GM21528 (cell line): ENCODE data around the gene DSG4.
"Not testable (repeated sequence)": the region's sequence is repeated elsewhere in the genome, so short reads cannot be mapped to it uniquely, and the experiment has no call there.

ENCODE experiments used
- ATAC-seq: cut with Tn5 transposase; IDR thresholded peaks from one replicate; pipeline ENCODE4 v1.9.1; 2021; ENCODE audit warnings: mild to moderate bottlenecking, moderate library complexity; ENCODE audit not compliant: unreplicated experiment, low FRiP score

The DSG4 gene, protein sequence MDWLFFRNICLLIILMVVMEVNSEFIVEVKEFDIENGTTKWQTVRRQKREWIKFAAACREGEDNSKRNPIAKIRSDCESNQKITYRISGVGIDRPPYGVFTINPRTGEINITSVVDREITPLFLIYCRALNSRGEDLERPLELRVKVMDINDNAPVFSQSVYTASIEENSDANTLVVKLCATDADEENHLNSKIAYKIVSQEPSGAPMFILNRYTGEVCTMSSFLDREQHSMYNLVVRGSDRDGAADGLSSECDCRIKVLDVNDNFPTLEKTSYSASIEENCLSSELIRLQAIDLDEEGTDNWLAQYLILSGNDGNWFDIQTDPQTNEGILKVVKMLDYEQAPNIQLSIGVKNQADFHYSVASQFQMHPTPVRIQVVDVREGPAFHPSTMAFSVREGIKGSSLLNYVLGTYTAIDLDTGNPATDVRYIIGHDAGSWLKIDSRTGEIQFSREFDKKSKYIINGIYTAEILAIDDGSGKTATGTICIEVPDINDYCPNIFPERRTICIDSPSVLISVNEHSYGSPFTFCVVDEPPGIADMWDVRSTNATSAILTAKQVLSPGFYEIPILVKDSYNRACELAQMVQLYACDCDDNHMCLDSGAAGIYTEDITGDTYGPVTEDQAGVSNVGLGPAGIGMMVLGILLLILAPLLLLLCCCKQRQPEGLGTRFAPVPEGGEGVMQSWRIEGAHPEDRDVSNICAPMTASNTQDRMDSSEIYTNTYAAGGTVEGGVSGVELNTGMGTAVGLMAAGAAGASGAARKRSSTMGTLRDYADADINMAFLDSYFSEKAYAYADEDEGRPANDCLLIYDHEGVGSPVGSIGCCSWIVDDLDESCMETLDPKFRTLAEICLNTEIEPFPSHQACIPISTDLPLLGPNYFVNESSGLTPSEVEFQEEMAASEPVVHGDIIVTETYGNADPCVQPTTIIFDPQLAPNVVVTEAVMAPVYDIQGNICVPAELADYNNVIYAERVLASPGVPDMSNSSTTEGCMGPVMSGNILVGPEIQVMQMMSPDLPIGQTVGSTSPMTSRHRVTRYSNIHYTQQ

DNA sequence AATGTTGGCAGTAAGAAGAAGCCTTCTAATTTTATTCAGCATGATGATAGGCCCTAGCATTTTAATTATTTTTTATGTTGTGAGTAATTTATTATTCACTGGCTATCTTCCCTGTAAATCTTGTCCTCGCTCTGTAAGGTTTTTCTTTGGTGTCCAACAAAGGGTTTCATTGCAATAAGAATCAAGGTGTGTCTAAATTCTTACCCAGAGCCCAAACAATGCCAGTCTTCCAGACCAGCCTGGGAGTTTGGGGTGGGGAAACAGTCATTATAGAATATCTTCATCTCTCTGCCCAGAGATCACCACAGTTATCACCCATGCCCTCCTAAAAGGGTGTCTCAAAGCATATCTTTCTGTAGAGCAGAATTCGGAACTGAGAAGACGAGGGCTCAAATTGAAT lies at the start of gene DSG4:
DSG4 (plus strand) TSS at position 301 of the 400 bp plus-strand sequence. CDS start 135 bp downstream, outside the sequence.
- ATAC-seq = no peak

DNA sequence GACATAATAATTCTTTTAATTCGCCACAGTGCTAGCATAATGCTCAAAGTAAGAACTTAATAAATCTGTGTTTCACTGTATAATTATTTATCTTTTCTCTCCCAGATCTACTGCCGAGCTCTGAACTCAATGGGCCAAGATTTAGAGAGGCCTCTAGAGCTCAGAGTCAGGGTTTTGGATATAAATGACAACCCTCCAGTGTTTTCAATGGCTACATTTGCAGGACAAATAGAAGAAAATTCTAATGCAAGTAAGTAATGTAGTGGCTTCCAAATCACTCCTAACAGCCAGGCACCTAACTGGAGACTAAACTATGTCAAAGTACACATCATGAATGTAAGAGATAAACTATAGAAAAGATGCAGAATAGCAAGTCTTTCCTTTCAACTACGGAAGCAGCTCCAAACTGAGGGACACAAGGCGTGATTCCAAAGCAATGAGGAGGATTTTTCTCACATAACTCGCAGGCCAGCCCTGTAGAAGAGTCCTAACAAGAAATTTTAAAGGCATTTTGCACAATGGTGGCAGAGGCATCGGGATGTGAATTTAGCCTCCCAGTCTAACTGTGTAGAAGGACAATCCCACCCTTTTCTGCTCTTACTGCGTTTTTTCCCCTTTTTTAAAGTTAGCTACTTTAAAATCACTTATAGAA lies 46.7 kb upstream of the DSG4 start:
- no peak for ATAC-seq

DNA sequence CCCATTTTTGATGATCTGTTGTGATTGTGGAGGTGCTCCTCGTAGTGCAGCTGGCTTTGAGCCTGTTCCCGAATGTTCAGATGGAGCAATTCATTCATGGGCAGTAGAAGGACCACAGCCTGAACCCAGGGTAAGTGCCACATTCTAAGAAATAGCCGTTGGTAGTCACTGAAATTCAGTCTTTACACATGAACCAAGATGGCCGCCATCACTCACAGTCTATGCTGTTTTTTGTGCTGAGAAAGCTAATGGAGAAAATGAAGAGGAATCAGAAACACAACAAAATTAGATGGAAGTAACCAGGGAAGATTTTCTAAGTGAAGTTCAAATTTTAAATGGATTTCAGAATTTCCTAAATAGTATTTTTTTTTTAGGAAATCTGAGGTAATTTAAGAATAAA lies 33.1 kb upstream of the DSG4 start:
- no peak for ATAC-seq

DNA sequence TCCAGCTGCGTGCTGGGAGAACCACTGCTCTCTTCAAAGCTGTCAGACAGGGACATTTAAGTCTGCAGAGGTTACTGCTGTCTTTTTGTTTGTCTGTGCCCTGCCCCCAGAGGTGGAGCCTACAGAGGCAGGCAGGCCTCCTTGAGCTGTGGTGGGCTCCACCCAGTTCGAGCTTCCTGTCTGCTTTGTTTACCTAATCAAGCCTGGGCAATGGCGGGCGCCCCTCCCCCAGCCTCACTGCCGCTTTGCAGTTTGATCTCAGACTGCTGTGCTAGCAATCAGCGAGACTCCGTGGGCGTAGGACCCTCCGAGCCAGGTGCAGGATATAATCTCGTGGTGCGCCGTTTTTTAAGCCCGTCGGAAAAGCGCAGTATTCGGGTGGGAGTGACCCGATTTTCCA lies 23.2 kb upstream of the DSG4 start:
- ATAC-seq = not testable (repeated sequence)

DNA sequence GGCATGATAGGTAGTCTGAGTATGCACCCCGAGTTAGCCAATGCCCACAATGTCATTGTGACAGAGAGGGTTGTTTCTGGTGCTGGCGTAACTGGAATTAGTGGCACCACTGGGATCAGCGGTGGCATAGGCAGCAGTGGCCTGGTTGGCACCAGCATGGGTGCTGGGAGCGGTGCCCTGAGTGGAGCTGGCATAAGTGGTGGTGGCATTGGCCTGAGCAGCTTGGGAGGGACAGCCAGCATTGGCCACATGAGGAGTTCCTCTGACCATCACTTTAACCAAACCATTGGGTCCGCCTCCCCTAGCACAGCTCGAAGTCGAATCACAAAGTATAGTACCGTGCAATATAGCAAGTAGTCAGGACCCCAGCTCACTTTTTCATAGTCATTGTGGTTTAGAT lies 21.6 kb upstream of the DSG4 start:
- no peak for ATAC-seq

DNA sequence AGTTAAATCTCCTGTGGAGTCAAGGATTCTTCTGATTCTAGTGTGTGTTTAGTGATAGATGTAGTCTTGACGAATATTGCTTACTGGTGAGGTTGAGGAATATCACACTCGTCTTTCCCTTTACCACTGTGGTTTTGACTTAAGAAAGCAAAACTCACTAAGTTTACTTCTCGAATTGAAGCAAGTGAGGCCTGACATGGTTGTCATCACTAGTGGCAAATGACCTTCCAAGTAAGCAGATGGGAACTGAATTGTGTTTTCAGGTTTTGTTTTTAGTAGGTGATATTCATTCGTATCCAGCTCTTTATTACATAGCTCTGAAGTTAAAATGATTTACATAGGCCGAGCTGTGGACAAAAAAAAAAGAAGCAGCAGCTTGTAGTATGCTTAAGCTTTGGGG lies 20.6 kb upstream of the DSG4 start:
- no peak for ATAC-seq

DNA sequence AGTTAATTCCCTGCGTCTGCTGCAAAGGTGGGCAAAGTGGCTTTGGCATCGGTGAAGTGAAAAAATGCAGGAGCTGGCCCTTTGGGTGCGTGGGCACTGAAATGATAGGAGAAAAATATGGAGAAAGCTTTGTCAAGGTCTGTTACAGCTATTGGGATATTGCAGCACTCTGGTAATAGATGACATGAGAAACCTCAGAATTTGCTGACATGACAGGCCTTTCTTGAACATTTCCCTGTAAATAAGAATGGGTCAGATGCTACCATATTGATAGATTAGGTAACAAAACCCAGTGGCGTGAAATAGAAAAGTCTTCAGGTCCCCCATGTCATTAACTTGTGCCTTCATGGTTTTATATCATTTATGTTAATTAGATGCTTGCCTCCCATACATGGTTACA lies 12.4 kb upstream of the DSG4 start:
- ATAC-seq = no peak

DNA sequence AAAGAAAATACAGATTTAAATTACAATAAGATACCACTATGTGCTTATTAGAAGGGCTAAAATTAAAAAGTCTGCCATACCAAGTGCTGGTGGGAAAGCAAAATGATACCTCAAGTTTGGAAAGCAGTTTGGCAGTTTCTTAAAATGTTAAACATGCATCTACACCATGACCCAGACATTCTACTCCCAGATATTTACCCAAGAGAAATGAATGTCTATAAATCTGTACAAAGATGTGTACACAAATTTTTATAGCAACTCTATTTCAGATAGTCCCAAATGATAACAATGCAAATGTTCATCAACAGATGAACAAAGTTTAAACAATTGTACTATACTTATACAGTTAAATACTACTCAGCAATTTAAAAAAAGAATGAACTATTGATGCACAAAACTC lies 7.1 kb upstream of the DSG4 start:
- ATAC-seq = no peak

DNA sequence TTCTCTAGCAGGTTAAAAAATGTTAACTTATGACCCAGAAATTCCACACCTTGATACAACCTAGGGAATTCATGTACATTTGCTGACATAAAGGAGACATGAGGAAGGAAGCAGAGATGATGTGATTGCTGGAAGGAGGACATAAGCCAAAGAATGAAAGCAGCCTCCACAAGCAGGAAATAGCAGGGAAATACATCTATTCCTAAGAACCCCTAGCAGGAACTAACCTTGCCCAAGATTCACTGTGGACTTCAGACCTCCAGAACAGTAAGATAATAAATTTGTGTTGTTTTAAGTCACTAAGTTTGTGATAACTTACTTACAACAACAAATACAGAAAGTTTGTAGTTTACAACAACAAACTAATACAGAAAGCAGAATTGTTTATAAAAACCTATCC lies 4.6 kb upstream of the DSG4 start:
- no peak for ATAC-seq

DNA sequence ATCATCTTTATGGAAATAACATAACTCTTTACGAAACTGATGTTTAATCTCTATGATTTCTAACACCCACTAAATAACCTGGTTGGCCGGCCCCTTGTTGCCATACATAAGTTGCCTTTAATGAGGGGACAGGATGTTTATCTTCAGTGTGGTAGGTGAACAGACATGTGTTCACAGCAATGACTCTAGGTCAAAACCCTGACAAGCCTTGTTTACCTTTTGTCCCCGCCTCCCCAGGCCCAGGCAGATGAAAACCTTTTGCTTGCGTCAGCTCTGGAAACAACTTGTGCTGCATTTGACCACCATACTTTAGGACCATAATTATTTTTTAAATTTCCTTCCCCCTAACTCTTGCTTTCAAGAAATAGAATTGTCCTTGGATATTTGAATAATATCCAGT lies 2.9 kb upstream of the DSG4 start:
- no peak for ATAC-seq

DNA sequence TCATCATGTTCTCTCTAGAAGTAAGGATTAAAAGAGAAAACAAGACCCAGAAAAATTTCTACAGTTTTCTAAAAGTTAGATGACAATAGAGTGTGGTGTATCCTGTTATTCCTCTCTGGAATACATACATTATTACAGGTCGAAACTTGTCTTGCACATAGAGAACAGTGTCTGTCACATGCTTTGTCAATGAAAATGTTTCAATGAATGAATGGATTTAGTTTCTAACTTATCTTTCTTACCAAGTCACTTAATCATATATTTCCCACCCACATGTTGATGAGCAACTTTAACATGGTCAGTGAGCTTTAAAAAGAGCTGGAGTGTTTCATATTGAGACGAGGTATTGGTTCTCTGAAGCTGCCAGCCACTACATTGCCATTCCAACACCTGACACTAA lies 4.3 kb downstream of the DSG4 start:
- ATAC-seq = no peak

DNA sequence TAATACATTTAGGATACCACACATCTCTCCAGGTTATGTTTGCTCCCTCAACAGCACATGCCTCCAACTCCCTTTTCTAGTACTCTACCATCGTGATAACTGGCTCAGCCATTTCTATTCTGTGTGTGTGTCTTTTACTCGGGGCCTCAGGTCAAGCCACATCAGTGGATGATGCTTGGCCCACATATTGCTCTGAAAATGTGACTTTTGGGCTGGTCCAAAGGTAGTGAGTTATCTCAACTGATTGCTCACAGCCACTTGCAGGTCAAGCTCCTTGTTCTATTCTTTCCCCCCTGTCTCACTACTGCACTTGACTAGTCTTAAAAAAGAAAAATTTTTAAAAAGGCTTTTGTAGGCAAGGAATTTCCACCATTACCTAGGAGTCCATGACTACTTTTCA lies 5.5 kb downstream of the DSG4 start:
- ATAC-seq = no peak

DNA sequence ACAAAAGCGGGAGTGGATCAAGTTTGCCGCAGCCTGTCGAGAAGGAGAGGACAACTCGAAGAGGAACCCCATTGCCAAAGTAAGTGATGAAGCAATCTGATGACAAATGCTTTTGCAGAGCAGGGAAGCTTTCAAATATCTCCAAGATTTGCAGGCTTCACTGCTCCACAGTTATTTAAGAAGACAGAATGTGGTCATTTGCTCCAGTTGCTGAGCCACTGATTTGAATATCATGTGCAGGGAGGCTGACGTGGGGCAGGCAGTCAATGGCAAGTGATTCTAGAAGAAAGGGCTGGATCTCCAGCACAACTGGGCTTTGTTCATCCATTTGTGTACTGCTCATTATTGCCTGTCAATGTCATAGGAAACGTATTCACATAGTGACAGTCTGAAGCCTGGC lies 10.2 kb downstream of the DSG4 start:
- ATAC-seq = no peak

DNA sequence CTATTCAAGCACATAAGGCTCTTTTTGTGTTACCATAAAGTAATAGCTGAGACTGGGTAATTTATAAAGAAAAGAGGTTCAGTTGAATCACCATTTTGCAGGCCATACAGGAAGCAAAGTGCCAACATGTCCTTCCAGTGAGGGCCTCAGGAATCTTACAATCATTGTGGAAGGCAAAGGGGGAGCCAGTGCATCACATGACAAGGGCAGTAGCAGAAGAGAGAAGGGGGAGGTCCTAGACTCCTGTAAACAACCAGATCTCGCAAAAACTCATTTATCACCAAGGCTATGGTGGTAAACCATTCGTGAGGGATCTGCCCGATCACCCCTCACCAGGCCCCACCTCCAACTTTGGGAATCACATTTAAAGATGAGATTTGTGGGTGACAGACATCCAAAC lies 16.7 kb downstream of the DSG4 start:
- no peak for ATAC-seq

DNA sequence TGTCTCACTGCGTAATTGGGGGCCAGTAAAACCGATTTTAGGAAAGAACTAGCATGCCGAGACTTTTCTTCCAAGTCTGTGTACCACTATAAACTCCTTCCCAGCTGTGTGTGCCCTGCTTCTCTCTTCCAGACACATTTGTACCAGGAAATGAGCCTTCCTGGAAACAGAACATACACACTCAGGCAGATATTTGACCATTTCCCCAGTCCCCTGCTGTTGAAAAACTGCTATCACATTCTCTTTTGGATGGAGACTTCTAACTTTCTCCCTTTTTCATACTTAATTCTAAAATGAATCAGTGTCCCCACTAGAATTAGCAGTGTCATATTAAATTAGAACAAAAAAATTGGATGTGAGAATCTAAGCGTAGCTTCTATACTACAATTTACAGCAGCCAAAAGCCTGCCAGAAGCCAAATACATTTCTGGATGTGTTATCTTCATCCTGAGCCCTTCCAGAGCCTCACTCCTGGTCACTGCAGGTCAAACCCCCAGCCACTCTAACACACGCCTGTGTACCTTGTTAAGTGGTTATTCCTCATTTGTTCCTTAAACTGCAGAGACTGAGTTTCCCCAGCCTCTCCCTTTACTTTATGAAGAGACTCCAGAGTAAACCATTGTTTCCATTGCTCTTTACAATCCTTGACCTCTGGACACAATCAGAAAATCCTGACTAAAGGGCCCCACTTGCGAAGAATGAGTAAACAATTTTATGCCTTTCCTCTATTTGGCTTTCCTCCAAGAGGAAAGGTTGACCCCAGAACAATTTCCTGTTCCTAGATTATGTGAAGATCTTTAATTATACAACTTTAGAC lies 20.4 kb downstream of the DSG4 start:
- ATAC-seq = no peak

DNA sequence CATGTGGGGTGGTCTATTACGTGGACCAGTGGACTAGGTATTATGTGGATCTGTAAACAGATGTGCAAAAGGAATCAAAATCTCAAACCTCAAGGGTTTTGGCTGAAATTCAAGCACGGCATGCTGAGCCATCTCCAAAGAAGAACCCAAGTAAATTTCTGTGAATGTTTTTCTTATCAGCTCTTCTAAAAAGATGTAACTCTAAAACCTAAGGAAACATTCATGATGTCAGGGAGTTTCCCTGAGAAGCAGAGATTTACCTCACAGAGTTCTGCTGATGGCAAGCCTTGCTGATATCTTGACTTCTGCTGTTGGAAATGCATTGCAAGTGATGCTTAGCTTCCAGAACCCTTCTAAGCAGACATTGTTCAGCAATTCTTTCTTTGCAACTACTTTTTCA lies 21.6 kb downstream of the DSG4 start:
- no peak for ATAC-seq

DNA sequence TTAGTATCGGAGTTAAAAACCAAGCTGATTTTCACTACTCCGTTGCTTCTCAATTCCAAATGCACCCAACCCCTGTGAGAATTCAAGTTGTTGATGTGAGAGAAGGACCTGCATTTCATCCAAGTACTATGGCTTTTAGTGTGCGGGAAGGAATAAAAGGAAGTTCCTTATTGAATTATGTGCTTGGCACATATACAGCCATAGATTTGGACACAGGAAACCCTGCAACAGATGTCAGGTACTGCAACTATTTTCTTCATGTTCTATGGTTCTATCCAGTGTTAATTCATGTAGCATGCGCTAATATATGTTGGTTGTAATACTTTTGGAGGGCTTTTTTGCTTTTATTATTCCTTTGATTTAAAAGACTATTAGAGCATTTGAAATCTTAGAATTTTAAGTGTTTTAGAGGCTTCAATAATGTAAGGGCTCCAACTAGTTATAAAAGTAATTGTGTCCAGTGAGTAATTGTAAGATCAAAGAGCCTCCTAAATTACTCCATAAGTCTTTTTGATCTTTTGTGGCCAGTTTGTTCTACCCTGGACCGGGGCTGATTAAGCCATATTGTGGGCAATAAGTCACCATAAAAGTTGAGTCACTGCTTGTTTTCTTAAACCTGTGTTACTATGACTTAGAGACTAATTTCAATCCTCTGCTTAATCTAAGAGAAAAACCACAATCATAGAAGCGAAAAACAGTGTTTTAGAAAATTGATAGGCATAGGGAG lies 22.9 kb downstream of the DSG4 start:
- no peak for ATAC-seq

DNA sequence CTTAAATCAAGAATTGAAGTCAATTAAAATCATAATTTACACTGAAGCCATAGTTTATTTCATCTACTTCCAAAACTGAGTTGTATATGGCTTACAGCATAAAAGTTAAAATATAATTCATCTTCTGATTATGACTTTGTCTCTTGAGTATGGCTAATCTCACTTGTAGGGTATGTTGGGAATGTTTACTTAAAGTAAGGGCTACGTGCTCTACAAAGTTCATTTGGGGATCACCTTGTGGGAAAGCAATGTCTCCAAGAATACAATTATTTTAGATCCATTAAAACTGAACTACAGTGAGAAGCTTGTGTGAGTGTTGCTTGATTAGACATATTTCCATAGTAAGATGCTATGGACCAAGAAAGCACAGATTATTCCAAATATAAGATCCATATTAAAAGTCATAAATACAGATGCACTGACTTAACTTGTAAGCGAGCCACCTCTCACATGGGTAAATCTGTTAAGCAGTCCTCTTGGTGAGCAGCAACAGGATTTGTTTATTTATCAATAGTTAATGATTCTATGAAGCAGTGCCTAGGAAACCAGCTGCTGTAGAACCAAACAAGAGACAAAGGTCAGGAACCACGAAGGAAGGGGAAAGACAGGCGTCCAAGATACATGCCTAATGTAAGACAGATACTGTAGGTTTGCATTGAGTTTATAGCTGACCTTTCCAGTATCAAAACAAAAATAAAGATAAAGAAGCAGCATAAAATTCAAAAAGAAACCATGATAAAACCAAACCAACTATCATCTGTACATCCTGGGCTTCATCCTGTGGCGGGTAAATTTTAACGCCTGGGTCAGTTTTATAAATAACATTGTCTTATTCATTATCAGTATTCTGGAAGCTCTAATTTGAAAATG lies 24.8 kb downstream of the DSG4 start:
- ATAC-seq = no peak

DNA sequence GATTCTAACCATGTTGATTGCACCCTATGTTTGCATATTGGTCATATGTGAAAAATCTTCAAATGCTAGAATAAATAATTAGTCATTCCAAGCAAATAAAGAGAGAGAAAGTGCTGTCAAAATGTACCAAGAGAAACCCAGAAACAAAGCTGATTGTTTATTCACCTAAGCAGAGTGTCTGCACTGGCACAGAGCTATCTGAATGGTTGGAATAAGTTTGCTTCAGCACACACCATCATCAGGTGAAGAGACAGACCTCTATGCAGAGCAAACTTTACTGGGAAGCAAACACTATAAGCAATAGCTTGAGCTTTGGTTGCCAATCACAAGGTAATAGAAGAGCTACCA lies 25.4 kb downstream of the DSG4 start:
- no peak for ATAC-seq
